GM21526 (cell line): ENCODE results near the gene MYO6.
"Not testable (repeated sequence)": the region's sequence is repeated elsewhere in the genome, so short reads cannot be mapped to it uniquely, and the experiment has no call there.

Experiments
- ATAC-seq: cut with Tn5 transposase; IDR thresholded peaks from one replicate; pipeline ENCODE4 v1.9.1; 2021; ENCODE audit warnings: moderate library complexity; ENCODE audit not compliant: unreplicated experiment, low FRiP score

The MYO6 gene

GRCh38 chr6:75748743-75749538, at the start of gene MYO6:
Gene MYO6, plus strand, starts transcription at chr6:75749239. Its CDS starts 68,309 bp downstream, at chr6:75817548.
- peak; percentile 80 for ATAC-seq

- not testable (repeated sequence) for ATAC-seq
Measured at GRCh38 chr6:75708334-75708733, 40.7 kb upstream of the MYO6 start.

- no peak for ATAC-seq
Measured at GRCh38 chr6:75711173-75711572, 37.9 kb upstream of the MYO6 start.

GRCh38 chr6:75719133-75719532, 29.9 kb upstream of the MYO6 start:
- no peak for ATAC-seq

- no peak for ATAC-seq
Measured at GRCh38 chr6:75723382-75723781, 25.7 kb upstream of the MYO6 start.

- no peak for ATAC-seq
Measured at GRCh38 chr6:75727206-75727605, 21.8 kb upstream of the MYO6 start.

GRCh38 chr6:75731029-75731428, 18.0 kb upstream of the MYO6 start:
- ATAC-seq: not testable (repeated sequence)

- peak; percentile 65 for ATAC-seq
Measured at GRCh38 chr6:75735491-75736186, 13.4 kb upstream of the MYO6 start.

- no peak for ATAC-seq
Measured at GRCh38 chr6:75743971-75744370, 5.1 kb upstream of the MYO6 start.

- no peak for ATAC-seq
Measured at GRCh38 chr6:75745404-75745803, 3.6 kb upstream of the MYO6 start.

GRCh38 chr6:75746221-75746620, 2.8 kb upstream of the MYO6 start:
- ATAC-seq: no peak

- no peak for ATAC-seq
Measured at GRCh38 chr6:75747152-75747992, 1.7 kb upstream of the MYO6 start.

GRCh38 chr6:75748003-75748742, 866 bp upstream of the MYO6 start:
- no peak for ATAC-seq

- ATAC-seq: no peak
Measured at GRCh38 chr6:75751443-75751842, 2.4 kb downstream of the MYO6 start.

- no peak for ATAC-seq
Measured at GRCh38 chr6:75752365-75752764, 3.3 kb downstream of the MYO6 start.

GRCh38 chr6:75755704-75756103, 6.7 kb downstream of the MYO6 start:
- ATAC-seq: no peak

GRCh38 chr6:75757295-75757694, 8.3 kb downstream of the MYO6 start:
- no peak for ATAC-seq

- ATAC-seq: no peak
Measured at GRCh38 chr6:75758061-75758460, 9.0 kb downstream of the MYO6 start.

- no peak for ATAC-seq
Measured at GRCh38 chr6:75759207-75759606, 10.2 kb downstream of the MYO6 start.

- no peak for ATAC-seq
Measured at GRCh38 chr6:75760320-75760719, 11.3 kb downstream of the MYO6 start.
